Measurements from ENCODE around the gene LYRM9.

- TF ChIP-seq, protein P1, sequence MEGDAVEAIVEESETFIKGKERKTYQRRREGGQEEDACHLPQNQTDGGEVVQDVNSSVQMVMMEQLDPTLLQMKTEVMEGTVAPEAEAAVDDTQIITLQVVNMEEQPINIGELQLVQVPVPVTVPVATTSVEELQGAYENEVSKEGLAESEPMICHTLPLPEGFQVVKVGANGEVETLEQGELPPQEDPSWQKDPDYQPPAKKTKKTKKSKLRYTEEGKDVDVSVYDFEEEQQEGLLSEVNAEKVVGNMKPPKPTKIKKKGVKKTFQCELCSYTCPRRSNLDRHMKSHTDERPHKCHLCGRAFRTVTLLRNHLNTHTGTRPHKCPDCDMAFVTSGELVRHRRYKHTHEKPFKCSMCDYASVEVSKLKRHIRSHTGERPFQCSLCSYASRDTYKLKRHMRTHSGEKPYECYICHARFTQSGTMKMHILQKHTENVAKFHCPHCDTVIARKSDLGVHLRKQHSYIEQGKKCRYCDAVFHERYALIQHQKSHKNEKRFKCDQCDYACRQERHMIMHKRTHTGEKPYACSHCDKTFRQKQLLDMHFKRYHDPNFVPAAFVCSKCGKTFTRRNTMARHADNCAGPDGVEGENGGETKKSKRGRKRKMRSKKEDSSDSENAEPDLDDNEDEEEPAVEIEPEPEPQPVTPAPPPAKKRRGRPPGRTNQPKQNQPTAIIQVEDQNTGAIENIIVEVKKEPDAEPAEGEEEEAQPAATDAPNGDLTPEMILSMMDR (IDR thresholded peaks at IDR 0.05) = no peak
- no peak for TF ChIP-seq POLR2A (IDR thresholded peaks at IDR 0.05)
Observed at GRCh38 chr17:27920569-27920968, 27.4 kb upstream of the LYRM9 start.

Data from heart left ventricle (tissue), 13 donors.